Dendritic cell treated with granulocyte-macrophage colony-stimulating factor and Interleukin-4, amounts not matched to agents 40 ng/mL and 50 ng/mL, for 4 days (primary cell): ENCODE data around the gene INVS.
"Not testable (repeated sequence)": the region's sequence is repeated elsewhere in the genome, so short reads cannot be mapped to it uniquely, and the experiment has no call there.

Experiments
- H3K27ac Mint-ChIP-seq: one replicate; pipeline ENCODE4 v1.8.0; 2022; ENCODE audit warnings: mild to moderate bottlenecking, mixed read lengths
- H3K27me3 Mint-ChIP-seq: one replicate; pipeline ENCODE4 v1.8.0; 2022; ENCODE audit warnings: mild to moderate bottlenecking, mixed read lengths
- H3K36me3 Mint-ChIP-seq: one replicate; pipeline ENCODE4 v1.8.0; 2022; ENCODE audit warnings: low read depth, mixed read lengths
- H3K4me1 Mint-ChIP-seq: one replicate; pipeline ENCODE4 v1.8.0; 2022; ENCODE audit warnings: low read depth, mixed read lengths
- H3K4me3 Mint-ChIP-seq: one replicate; pipeline ENCODE4 v1.8.0; 2022; ENCODE audit warnings: mild to moderate bottlenecking, moderate library complexity, mixed read lengths
- H3K9me3 Mint-ChIP-seq: one replicate; pipeline ENCODE4 v1.8.0; 2022; ENCODE audit warnings: mixed read lengths
- intact Hi-C: fragments of 100-400 bp; cut with micrococcal nuclease; formaldehyde crosslinking; loops from one replicate; pipeline ENCODE4 v1.15.0; 2022

INVS gene

DNA sequence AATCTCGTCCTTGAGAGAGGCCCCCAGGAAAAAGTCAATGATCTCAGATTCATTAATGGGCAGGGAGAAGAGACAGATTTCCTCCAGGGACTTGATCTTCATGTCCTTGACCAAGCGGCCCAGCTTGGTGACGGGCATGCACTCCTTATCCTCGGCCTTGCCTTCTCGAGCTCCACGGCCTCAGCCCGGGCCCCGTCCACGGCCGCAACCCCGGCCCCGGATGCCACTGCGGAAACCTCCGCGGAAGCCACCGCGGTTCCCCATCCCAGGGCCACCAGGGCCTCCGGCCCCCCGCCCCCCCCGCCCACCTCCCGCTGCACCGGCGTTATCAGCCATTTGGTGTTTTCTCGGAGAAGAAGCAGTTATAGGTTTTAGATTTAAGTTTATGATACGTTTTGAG is 18.3 kb downstream of the INVS start:
- H3K4me1 Mint-ChIP-seq, result peaks cover 8% of the 10 kb centered on the region
- H3K9me3 Mint-ChIP-seq, result no peaks in the 10 kb centered on the region
- no peaks in the 10 kb centered on the region for H3K27me3 Mint-ChIP-seq
- intact Hi-C loops, result no loop called here
- no peak overlapping the region for H3K27ac Mint-ChIP-seq
- H3K4me3 Mint-ChIP-seq, result no peak overlapping the region
- peaks cover 15% of the 10 kb centered on the region for H3K36me3 Mint-ChIP-seq

DNA sequence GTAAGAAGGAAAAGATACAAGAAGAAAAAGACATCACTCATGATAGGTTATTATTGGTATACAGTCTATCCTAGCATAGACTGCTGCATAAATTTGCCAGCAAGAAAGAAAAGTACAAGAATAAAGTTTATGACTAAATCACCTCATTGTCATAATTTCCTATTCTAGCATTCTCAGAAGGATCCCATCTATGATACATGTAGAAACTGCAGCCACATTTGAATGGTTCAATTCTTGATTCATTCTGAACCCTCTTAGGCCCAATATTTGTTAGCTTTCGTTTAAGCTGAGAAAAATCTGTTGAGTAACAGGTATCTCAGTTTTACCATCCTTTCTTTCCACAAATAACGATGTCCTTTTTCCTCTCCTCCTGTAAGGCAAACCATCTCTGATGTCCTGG is 21.2 kb downstream of the INVS start:
- intact Hi-C loops, result no loop called here
- peaks cover 15% of the 10 kb centered on the region for H3K36me3 Mint-ChIP-seq
- no peak overlapping the region for H3K27ac Mint-ChIP-seq
- H3K9me3 Mint-ChIP-seq, result no peaks in the 10 kb centered on the region
- H3K4me1 Mint-ChIP-seq, result no peaks in the 10 kb centered on the region
- no peak overlapping the region for H3K4me3 Mint-ChIP-seq
- H3K27me3 Mint-ChIP-seq, result no peaks in the 10 kb centered on the region

- H3K27ac Mint-ChIP-seq, result no peak overlapping the region
- H3K4me1 Mint-ChIP-seq, result no peaks in the 10 kb centered on the region
- no peaks in the 10 kb centered on the region for H3K27me3 Mint-ChIP-seq
- intact Hi-C loops, result no loop called here
- H3K4me3 Mint-ChIP-seq, result no peak overlapping the region
- peaks cover 4% of the 10 kb centered on the region for H3K36me3 Mint-ChIP-seq
- H3K9me3 Mint-ChIP-seq, result no peaks in the 10 kb centered on the region
Measured at GRCh38 chr9:100125236-100125635, 26.2 kb downstream of the INVS start.

DNA sequence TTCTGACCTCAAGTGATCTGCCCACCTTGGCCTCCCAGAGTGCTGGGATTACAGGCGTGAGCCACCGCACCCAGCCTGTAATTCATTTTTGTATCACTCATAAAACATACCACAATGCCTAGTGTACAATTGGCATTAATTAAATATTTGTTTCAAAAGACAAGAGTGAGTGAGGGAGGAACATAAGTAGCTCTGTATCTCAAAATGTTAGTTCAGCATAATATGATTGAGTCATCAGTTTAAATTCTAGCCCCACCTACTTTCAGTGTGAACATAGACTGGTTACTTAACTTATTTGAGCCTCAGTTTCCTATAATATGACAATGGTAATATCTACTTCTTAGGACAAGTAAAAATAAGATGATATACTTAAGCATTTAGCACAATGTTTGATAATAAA is 26.9 kb downstream of the INVS start:
- intact Hi-C loops, result no loop called here
- Mint-ChIP-seq H3K4me3 (no peak overlapping the region), H3K4me1 (no peaks in the 10 kb centered on the region), H3K36me3 (peaks cover 4% of the 10 kb centered on the region), H3K9me3 (no peaks in the 10 kb centered on the region), H3K27me3 (no peaks in the 10 kb centered on the region), H3K27ac (no peak overlapping the region)

- no peak overlapping the region for H3K4me3 Mint-ChIP-seq
- H3K36me3 Mint-ChIP-seq, result peaks cover 4% of the 10 kb centered on the region
- intact Hi-C loops, result no loop called here
Measured at GRCh38 chr9:100126423-100126822, 27.4 kb downstream of the INVS start.

DNA sequence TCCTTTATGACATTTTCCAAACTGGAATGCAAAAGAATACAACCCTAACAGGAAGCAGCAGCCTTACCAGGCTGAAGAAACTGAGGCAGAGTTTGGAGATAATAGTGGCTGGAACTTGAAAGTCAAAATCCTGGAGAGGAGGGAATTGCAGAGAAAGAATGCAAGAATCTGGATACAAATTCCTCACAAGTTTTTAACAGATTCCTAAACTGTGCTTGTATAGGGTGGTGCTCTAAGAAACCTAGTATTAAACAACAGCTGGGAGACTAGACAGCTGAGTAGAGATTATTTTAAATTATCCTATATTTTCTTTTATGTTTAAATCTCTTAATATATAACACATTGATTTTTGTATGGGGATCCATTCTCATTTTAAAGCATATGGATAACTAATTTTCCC is 30.7 kb downstream of the INVS start:
- H3K4me3 Mint-ChIP-seq, result no peak overlapping the region
- H3K27ac Mint-ChIP-seq, result no peak overlapping the region
- no peaks in the 10 kb centered on the region for H3K27me3 Mint-ChIP-seq
- H3K9me3 Mint-ChIP-seq, result no peaks in the 10 kb centered on the region
- H3K36me3 Mint-ChIP-seq, result peaks cover 14% of the 10 kb centered on the region
- H3K4me1 Mint-ChIP-seq, result no peaks in the 10 kb centered on the region
- intact Hi-C loops, result no loop called here

More at GRCh38 chr9:100126423-100126822, 27.4 kb downstream of the INVS start:
- no peaks in the 10 kb centered on the region for H3K27me3 Mint-ChIP-seq
- no peak overlapping the region for H3K27ac Mint-ChIP-seq
- no peaks in the 10 kb centered on the region for H3K9me3 Mint-ChIP-seq
- H3K4me1 Mint-ChIP-seq, result no peaks in the 10 kb centered on the region

- Mint-ChIP-seq H3K27me3 (no peaks in the 10 kb centered on the region), H3K9me3 (no peaks in the 10 kb centered on the region), H3K27ac (no peak overlapping the region), H3K4me1 (no peaks in the 10 kb centered on the region), H3K36me3 (peaks cover 14% of the 10 kb centered on the region), H3K4me3 (no peak overlapping the region)
- intact Hi-C loops, result no loop called here
Measured at GRCh38 chr9:100131216-100131615, 32.2 kb downstream of the INVS start.

DNA sequence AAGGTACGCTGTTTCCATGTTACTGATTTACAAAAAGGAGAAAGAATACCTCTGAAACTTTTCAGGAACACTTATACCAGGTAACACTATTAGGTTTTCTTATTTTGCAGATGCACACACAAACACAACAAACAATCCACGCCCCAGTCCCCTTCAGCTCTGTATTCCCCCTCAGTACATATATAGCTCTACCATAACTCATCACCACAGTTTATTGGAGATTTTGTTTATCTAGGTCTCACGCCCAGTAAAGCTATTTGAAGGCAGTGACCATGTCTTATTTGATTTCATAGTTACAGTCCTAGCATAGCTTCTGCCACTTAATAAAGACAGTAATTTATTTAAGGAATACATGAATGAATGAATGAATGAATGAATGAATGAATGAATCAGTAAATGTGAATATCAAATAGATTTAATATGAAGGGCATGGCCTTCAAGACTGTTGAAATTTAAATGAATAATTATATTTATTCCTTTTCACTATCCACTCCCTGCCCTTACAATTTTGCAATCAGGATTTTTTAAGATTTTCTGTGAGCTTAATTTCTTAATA is 32.9 kb downstream of the INVS start:
- intact Hi-C loops, result no loop called here
- no peak overlapping the region for H3K27ac Mint-ChIP-seq
- H3K4me3 Mint-ChIP-seq, result no peak overlapping the region
- peaks cover 14% of the 10 kb centered on the region for H3K36me3 Mint-ChIP-seq
- H3K27me3 Mint-ChIP-seq, result no peaks in the 10 kb centered on the region
- H3K9me3 Mint-ChIP-seq, result no peaks in the 10 kb centered on the region
- no peaks in the 10 kb centered on the region for H3K4me1 Mint-ChIP-seq

- intact Hi-C loops, result no loop called here
- H3K27me3 Mint-ChIP-seq, result no peaks in the 10 kb centered on the region
- H3K36me3 Mint-ChIP-seq, result peaks cover 10% of the 10 kb centered on the region
- H3K4me1 Mint-ChIP-seq, result no peaks in the 10 kb centered on the region
- no peak overlapping the region for H3K4me3 Mint-ChIP-seq
- no peak overlapping the region for H3K27ac Mint-ChIP-seq
- H3K9me3 Mint-ChIP-seq, result no peaks in the 10 kb centered on the region
Measured at GRCh38 chr9:100134731-100135130, 35.7 kb downstream of the INVS start.

DNA sequence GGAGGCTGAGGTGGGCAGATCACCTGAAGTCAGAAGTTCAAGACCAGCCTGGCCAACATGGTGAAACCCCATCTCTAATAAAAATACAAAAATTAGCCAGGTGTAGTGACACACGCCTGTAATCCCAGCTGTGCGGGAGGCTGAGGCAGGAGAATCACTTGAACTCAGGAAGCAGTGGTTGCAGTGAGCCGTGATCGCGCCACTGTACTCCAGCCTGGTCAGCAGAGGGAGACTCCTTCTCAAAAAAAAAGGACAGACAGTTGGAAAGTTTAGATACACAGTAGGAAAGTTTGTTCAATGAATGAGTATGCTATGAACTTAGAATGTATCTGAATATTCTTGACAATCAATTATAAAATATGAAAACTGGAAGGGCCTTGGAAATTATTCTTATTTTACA is 37.8 kb downstream of the INVS start:
- H3K36me3 Mint-ChIP-seq, H3K4me1 Mint-ChIP-seq, intact Hi-C loops, H3K9me3 Mint-ChIP-seq, H3K4me3 Mint-ChIP-seq, H3K27me3 Mint-ChIP-seq, H3K27ac Mint-ChIP-seq: not testable (repeated sequence)

- intact Hi-C loops, H3K4me1 Mint-ChIP-seq, H3K36me3 Mint-ChIP-seq, H3K27ac Mint-ChIP-seq, H3K9me3 Mint-ChIP-seq, H3K27me3 Mint-ChIP-seq, H3K4me3 Mint-ChIP-seq: not testable (repeated sequence)
Measured at GRCh38 chr9:100140303-100140702, 41.3 kb downstream of the INVS start.

DNA sequence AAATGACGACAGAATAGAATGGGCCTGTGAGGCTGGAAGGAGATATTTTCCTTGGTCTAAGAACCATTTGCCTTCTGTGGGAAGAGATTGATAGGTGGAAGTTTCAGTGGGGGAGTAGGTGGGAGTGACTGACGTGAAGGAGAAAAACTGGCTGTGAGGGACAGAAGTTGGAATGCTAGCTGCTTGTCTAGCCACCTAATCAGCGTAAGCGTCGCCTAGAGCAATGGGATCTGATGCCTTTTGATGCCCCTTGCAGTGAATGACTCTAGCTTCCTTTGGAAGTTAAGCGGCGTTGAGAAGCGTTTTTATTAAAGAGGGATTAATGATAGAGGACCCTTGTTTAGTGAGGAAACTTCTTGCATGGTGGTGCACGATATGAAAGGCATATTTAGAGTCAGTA is 42.8 kb downstream of the INVS start:
- H3K27ac Mint-ChIP-seq, intact Hi-C loops, H3K27me3 Mint-ChIP-seq, H3K9me3 Mint-ChIP-seq, H3K4me3 Mint-ChIP-seq, H3K36me3 Mint-ChIP-seq, H3K4me1 Mint-ChIP-seq: not testable (repeated sequence)

- H3K9me3 Mint-ChIP-seq, H3K4me3 Mint-ChIP-seq, H3K27ac Mint-ChIP-seq, H3K36me3 Mint-ChIP-seq, intact Hi-C loops, H3K27me3 Mint-ChIP-seq, H3K4me1 Mint-ChIP-seq: not testable (repeated sequence)
Measured at GRCh38 chr9:100145167-100145934, 46.3 kb downstream of the INVS start.

GRCh38 chr9:100145976-100146375 is 46.9 kb downstream of the INVS start:
- H3K4me1 Mint-ChIP-seq, H3K4me3 Mint-ChIP-seq, H3K27me3 Mint-ChIP-seq, H3K27ac Mint-ChIP-seq, H3K36me3 Mint-ChIP-seq, H3K9me3 Mint-ChIP-seq, intact Hi-C loops: not testable (repeated sequence)

- H3K27ac Mint-ChIP-seq, result no peak overlapping the region
- no peak overlapping the region for H3K4me3 Mint-ChIP-seq
- intact Hi-C loops, result no loop called here
- H3K27me3 Mint-ChIP-seq, result no peaks in the 10 kb centered on the region
- no peaks in the 10 kb centered on the region for H3K36me3 Mint-ChIP-seq
- H3K9me3 Mint-ChIP-seq, result no peaks in the 10 kb centered on the region
- no peaks in the 10 kb centered on the region for H3K4me1 Mint-ChIP-seq
Measured at GRCh38 chr9:100150214-100150613, 51.2 kb downstream of the INVS start.
